Right renal pelvis (tissue), 4 donors: ENCODE results near the gene GRB10. TPM values are rescaled to one million over a fixed set of nuclear protein-coding genes. Genes with fewer than 3 reads are reported as not detected.

ENCODE experiments used
- DNase-seq, 4 donors: peaks; one replicate each; pipeline ENCODE4 v3.0.0-alpha.2; 2013; ENCODE audit warnings: low read depth in 4 of 4, low spot score in 3 of 4, missing footprints in 1 of 4
- polyA plus RNA-seq, 4 donors: library from polyadenylated mRNA; unstranded; fragments of 120-200 nt; gene quantifications; one replicate each; pipeline ENCODE4 v1.2.1, GENCODE V29; 2013; ENCODE audit not compliant: insufficient read length in 4 of 4

Gene GRB10
- polyA plus RNA-seq, 4 donors, result 31.4 to 40.4 (median 32.4) TPM

- no peak for DNase-seq
Measured at GRCh38 chr7:50676079-50676478, 106.6 kb downstream of the GRB10 start.

GRCh38 chr7:50674896-50675835 lies 107.5 kb downstream of the GRB10 start:
- no peak for DNase-seq

GRCh38 chr7:50674299-50674698 lies 108.4 kb downstream of the GRB10 start:
- DNase-seq, result no peak

GRCh38 chr7:50673096-50673495 lies 109.6 kb downstream of the GRB10 start:
- no peak for DNase-seq

GRCh38 chr7:50672045-50672444 lies 110.7 kb downstream of the GRB10 start:
- no peak for DNase-seq

- DNase-seq, result no peak
Measured at GRCh38 chr7:50671386-50671785, 111.3 kb downstream of the GRB10 start.

GRCh38 chr7:50669890-50670289 lies 112.8 kb downstream of the GRB10 start:
- no peak for DNase-seq

- no peak for DNase-seq
Measured at GRCh38 chr7:50667789-50668226, 114.9 kb downstream of the GRB10 start.

GRCh38 chr7:50667338-50667737 lies 115.4 kb downstream of the GRB10 start:
- no peak for DNase-seq

GRCh38 chr7:50666124-50666496 lies 116.6 kb downstream of the GRB10 start:
- no peak for DNase-seq

GRCh38 chr7:50665403-50666123 lies 117.1 kb downstream of the GRB10 start:
- no peak for DNase-seq

GRCh38 chr7:50664937-50665336 lies 117.8 kb downstream of the GRB10 start:
- DNase-seq, result no peak

- DNase-seq, result no peak
Measured at GRCh38 chr7:50664461-50664922, 118.2 kb downstream of the GRB10 start.

- no peak for DNase-seq
Measured at GRCh38 chr7:50663396-50664102, 119.1 kb downstream of the GRB10 start.

- DNase-seq, result no peak
Measured at GRCh38 chr7:50662996-50663395, 119.7 kb downstream of the GRB10 start.

GRCh38 chr7:50662041-50662694 lies 120.5 kb downstream of the GRB10 start:
- DNase-seq, result no peak

GRCh38 chr7:50661345-50662040 lies 121.2 kb downstream of the GRB10 start:
- DNase-seq, result no peak

GRCh38 chr7:50660830-50661175 lies 121.9 kb downstream of the GRB10 start:
- DNase-seq, result no peak

- no peak for DNase-seq
Measured at GRCh38 chr7:50660040-50660829, 122.5 kb downstream of the GRB10 start.
